Endometrial microvascular endothelial cells (primary cell): Measurements from ENCODE around the gene RHBDF2. TPM values are rescaled to one million over a fixed set of nuclear protein-coding genes. Genes with fewer than 3 reads are reported as not detected.
"Not testable (repeated sequence)": the region's sequence is repeated elsewhere in the genome, so short reads cannot be mapped to it uniquely, and the experiment has no call there.

ENCODE experiments used
- in situ Hi-C: cut with HindIII; loops from 2 replicates; pipeline ENCODE4 v1.10.0; 2017; ENCODE audit warnings: low sequenced_read_pairs, low pct_unique_long_range_greater_than_20kb; ENCODE audit errors: inconsistent ontology term
- total RNA-seq: library from RNA; depleted of rRNA; stranded (reverse); fragments of >200 nt; gene quantifications from one replicate; pipeline ENCODE4 v1.2.3, GENCODE V29; 2015; ENCODE audit errors: inconsistent ontology term

RHBDF2 gene
- total RNA-seq, 1 donor from 2014 or later, result 42.8 TPM

- in situ Hi-C loops, result no loop called here
Observed at GRCh38 chr17:76539631-76540271, 38.5 kb upstream of the RHBDF2 start, which contains the start of gene PRCD. Gene PRCD (plus strand): TSS chr17:76540044. CDS start chr17:76540142, 98 bp downstream.

GRCh38 chr17:76538941-76539570 lies 37.8 kb upstream of the RHBDF2 start:
- in situ Hi-C loops, result no loop called here

GRCh38 chr17:76538281-76538931 lies 37.2 kb upstream of the RHBDF2 start:
- in situ Hi-C loops, result no loop called here

DNA sequence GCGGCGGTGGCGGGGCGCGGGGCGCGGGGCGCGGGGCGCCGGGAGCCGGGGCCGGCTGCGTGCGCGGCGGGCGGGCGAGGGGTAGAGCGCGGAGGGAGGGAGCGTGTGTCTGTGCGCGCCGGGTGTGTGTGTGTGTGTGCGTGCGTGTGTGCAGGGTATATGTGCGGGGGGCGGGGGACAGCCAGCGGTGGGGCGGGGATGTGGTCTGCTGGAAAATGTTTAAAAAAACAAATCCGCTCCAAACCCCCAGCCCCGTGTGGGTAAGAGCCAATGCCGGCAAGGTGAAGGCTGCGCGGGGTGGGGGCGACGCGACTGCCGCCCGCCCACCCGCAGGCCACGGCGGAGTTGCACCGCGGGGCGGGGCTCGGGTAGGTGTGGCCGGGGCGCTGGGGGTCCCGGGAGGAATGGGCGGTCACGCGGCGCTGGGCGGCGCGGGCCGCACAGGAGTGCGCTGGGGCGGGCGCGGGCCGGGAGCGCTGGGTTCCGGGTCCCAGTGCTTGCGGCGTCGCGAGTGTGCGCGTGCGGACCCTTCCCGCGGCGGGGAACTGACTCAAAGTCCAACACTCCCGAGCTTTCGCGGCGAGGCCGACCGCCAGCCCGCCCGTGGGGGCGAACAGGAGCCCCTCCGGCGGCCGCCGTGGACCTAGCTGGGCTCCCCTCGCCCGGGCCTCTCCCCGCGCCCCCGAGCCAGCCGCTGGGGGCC lies 36.5 kb upstream of the RHBDF2 start, which contains the start of gene CYGB:
TSS of gene CYGB (minus strand) at position 132 of the 703 bp plus-strand sequence. CDS start 167 bp downstream, outside the sequence.
- in situ Hi-C loops, result no loop called here

GRCh38 chr17:76537288-76537577 lies 36.0 kb upstream of the RHBDF2 start:
- in situ Hi-C loops, result no loop called here

GRCh38 chr17:76536511-76537287 lies 35.5 kb upstream of the RHBDF2 start:
- in situ Hi-C loops, result no loop called here

- in situ Hi-C loops, result no loop called here
Observed at GRCh38 chr17:76535788-76536510, 34.7 kb upstream of the RHBDF2 start.

DNA sequence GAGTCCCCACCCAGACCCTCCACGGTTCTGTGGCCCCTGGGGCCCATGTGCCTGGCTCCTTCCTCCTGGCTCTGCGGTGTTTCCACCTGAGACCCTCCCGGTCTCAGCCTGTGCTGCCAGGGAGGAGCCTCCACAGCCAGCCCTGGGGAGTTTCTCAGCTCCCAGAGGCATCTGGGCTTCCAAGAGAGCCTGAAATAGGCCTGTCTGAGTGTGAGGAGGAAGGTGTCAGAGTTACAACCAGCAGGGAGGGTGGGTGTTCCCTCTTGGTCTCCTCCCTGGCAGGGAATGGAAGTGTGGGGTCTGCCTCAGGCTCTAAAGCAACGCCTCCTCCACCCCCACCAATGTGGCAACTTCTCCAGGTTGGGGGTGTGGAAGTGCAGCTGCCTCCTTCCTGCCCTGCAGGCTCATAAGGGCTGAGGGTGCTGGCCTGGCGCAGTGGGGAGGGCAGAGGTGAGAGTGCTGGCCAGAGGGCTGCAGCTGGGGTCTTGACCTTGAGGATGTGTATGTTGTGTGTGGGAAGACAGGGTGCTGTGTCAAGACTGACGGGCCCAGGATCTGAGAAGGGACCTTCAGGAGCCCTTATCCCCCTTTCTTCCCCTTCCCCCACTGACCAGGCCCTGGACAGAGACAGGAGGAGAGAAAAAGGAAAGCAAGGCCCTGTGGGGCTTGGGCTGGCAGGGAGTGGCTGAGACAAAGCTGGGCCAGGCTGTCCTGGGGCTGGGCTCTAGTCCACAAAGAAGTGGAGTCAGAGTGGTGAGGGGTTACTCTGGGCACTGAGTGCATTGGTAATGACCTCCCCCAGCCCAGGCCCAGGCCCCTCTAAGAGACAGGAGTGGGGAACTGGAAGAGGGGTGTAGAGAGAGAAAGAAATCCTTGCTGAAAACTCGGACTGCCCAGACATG lies 33.9 kb upstream of the RHBDF2 start:
- in situ Hi-C loops, result no loop called here

- in situ Hi-C loops, result not testable (repeated sequence)
Observed at GRCh38 chr17:76533640-76534359, 32.6 kb upstream of the RHBDF2 start.

DNA sequence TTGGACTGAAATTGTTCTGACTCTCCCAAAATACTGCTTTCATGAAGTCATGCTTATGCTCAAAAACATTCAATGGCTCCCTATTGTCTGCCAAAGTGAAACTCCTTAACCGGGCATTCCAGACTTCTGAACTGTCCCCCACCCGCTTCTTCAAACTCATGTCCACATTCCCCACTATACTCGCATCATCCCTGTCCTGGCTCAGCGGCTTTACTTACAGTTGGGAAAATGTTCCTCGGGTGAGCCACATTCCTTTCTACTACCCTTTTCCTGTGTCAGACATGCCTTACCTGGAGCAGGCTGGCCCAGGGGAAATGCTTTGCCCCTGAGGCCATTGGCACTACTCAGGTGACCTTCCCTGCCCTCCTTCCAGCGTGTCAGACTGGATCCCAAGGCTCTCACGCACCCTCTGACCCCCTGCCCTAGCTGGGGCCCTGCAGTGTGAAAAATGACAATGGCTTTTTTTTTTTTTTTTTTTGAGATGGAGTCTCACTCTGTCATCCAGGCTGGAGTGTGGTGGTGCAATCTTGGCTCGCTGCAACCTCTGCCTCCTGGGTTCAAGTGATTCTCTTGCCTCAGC lies 30.9 kb upstream of the RHBDF2 start:
- in situ Hi-C loops, result no loop called here

GRCh38 chr17:76531486-76532038 lies 30.3 kb upstream of the RHBDF2 start:
- in situ Hi-C loops, result no loop called here

GRCh38 chr17:76530811-76531485 lies 29.7 kb upstream of the RHBDF2 start:
- in situ Hi-C loops, result no loop called here

DNA sequence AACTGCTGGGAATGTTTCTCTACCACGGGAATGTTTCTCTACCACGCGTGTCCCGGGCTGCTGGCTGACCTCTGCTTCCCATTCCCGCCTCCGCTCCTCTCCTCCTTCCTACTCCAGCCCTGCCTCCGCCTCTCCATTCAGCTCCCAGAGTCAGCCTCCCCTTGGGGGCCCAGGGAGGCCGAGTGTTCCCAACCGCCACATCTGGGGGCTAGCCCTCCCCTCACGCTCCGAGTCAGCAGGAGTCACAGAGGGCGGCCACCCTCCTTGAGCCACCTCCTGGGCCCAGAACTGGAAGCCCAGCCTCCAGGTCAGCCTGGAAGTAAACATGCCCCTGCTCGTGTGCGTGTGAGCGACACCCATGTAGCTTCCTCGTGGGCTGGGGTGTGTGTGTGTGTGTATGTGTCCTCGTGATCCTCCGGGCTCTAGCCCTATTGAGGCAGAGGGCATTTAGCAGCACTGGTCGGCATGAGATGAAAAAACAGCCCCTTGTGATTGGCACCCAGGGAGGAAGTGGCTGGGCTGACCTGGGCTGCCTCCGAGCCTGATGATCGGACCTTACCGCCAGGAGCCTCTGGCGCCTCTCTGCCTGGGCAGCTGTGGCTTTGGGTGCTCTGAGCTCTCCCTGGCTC lies 29.0 kb upstream of the RHBDF2 start:
- in situ Hi-C loops, result no loop called here

DNA sequence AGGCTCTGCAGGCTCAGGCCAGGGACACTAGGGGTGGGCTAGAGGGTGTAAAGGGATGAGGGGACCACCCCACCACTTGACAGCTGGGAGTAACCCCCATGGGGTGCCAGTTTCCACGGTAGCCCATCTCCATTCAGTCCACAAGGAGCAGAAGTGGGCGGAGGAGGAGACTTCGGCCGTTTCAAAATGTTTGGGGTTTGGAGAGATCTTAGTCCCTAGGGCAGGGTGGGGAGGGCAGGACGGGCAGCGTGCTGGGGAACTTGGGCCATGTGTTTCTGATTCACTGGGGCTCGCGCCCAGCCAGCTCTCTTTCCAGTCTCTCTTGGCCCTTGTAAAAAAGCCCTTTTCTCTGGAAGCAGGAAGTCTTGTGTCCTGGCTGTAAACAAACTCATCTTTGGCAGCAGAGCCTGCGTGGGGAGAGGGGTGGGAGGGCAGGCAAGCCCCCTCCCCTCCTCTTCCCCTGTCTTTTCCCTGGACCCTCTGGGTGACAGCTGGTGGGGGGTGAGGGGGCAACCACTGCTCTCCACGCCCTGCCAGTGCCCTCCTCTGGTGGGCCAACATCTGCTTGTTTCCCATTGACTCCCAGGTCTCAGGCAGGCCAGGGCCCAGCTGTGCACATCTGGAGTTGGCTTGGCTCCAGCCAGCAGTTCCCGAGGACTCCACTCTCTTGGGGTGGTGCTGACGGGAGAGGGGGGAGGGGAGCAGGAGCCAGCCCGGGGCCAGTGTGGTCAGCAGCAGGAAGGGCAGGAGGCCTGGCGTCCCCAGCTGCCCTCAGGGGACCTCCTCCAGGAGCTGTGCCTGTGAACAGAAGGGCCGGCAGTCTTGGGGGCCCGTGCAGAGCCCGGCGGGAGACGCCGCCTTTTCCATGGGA lies 28.2 kb upstream of the RHBDF2 start:
- in situ Hi-C loops, result no loop called here
